PFSK-1 (cell line): ENCODE measurements around the gene PTPRM.

ENCODE experiments used
- FOXP2 ChIP-seq: optimal IDR thresholded peaks from 2 replicates; pipeline ENCODE3; 2011; ENCODE audit warnings: borderline replicate concordance, control low read depth, inconsistent platforms; ENCODE audit not compliant: insufficient read depth; ENCODE audit errors: extremely low read length, extremely low read depth
- POLR2AphosphoS5 ChIP-seq: IDR thresholded peaks from 2 replicates; pipeline ENCODE4 v1.6.1; 2012; ENCODE audit warnings: low read depth, mild to moderate bottlenecking, control low read depth, low read length, moderate library complexity
- SIN3A ChIP-seq: IDR thresholded peaks from 2 replicates; pipeline ENCODE4 v1.6.1; 2012; ENCODE audit warnings: mild to moderate bottlenecking, low read length, moderate library complexity, borderline replicate concordance; ENCODE audit not compliant: insufficient read depth
- TAF1 ChIP-seq: IDR thresholded peaks from 2 replicates; pipeline ENCODE4 v1.6.1; 2012; ENCODE audit warnings: low read length, control low read depth, borderline replicate concordance; ENCODE audit not compliant: insufficient read depth
- TF ChIP-seq, protein P1 (sequence below), 2 experiments: IDR thresholded peaks; 2 replicates each; pipeline versions ENCODE4 v1.6.1 to v1.8.0; 2011 to 2012; ENCODE audit warnings: low read depth in 2 of 2, low read length in 2 of 2, control low read depth in 1 of 2, inconsistent platforms in 1 of 2, mild to moderate bottlenecking in 1 of 2, moderate library complexity in 1 of 2; ENCODE audit not compliant: insufficient read depth in 1 of 2

The PTPRM gene

GRCh38 chr18:7662866-7663265 is 95.8 kb downstream of the PTPRM start:
- TF ChIP-seq POLR2AphosphoS5 (no peak), SIN3A (no peak), FOXP2 (no peak), TAF1 (no peak)
- TF ChIP-seq, protein P1, sequence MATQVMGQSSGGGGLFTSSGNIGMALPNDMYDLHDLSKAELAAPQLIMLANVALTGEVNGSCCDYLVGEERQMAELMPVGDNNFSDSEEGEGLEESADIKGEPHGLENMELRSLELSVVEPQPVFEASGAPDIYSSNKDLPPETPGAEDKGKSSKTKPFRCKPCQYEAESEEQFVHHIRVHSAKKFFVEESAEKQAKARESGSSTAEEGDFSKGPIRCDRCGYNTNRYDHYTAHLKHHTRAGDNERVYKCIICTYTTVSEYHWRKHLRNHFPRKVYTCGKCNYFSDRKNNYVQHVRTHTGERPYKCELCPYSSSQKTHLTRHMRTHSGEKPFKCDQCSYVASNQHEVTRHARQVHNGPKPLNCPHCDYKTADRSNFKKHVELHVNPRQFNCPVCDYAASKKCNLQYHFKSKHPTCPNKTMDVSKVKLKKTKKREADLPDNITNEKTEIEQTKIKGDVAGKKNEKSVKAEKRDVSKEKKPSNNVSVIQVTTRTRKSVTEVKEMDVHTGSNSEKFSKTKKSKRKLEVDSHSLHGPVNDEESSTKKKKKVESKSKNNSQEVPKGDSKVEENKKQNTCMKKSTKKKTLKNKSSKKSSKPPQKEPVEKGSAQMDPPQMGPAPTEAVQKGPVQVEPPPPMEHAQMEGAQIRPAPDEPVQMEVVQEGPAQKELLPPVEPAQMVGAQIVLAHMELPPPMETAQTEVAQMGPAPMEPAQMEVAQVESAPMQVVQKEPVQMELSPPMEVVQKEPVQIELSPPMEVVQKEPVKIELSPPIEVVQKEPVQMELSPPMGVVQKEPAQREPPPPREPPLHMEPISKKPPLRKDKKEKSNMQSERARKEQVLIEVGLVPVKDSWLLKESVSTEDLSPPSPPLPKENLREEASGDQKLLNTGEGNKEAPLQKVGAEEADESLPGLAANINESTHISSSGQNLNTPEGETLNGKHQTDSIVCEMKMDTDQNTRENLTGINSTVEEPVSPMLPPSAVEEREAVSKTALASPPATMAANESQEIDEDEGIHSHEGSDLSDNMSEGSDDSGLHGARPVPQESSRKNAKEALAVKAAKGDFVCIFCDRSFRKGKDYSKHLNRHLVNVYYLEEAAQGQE (IDR thresholded peaks at IDR 0.05; ENCODE audit: insufficient read depth in 1 of 2, low read depth in 2 of 2, low read length in 2 of 2) = no peak

DNA sequence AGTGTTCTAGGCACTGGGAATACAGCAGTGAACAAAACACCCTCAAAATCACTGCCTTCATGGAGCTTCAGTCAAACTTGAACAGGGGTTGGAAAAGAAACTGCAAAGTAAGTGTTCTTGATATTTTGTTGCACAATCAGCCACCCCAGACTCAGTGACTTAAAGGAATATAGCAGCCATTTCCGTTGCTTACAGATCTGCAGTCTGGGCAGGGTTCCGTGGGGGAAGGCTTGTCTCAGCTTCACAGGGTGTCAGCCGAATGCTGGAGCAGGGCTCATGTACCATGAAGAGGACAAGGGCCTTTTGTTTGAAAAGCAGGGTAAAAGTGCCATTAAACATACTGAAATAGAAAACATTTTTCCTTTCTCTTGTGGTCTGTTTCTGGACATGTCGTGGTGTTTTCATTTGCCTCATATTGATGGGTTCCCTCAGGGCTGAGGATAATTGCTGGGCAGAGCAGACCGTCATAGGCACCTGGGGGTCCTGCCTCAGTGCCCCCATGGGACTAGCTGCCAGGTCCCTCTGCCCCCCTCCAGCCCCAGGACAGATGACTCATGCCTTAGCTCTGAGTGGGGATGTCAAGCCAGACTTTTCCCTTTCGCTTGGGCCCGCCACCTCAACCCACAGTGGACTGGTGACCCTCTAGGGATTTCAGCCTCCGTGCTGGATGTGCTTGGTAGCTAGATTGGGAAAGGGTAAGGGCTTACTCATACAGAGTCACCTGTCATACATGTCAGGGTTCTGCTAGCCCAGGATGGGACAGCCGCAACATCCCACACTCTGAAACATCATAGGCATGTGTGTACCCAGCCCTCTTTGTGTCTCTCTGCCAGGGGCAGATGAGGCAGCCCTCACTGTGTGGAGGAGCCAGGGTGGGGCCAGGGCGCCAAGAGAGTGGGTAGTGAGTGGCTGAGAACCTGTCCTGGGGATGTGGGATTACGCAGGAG is 96.5 kb downstream of the PTPRM start:
- TF ChIP-seq FOXP2 (no peak), SIN3A (no peak), POLR2AphosphoS5 (no peak), TAF1 (no peak)
- TF ChIP-seq, protein P1 (IDR thresholded peaks at IDR 0.05; ENCODE audit: insufficient read depth in 1 of 2, low read depth in 2 of 2, low read length in 2 of 2) = no peak

GRCh38 chr18:7666195-7666776 is 99.2 kb downstream of the PTPRM start:
- TF ChIP-seq SIN3A = no peak
- TF ChIP-seq TAF1 = no peak

DNA sequence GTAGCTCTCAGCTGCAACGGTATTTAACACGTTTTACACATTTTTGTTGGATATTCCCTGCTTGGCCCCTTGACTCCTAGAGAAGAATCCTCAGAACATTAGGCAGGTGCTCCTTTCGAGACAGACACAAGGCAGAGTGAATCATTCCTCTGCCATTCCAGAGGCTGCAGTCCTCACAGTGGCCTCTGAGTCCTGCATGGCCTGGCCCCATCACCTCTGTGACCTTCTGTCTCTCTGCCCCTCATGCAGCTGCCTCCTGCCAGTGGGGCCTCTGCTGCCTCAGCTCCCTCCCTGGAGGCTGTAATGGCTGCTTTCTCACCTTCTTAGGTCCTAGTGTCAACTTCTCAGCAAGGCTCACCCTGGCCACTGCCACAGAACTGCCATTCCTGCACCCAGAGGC is 101.3 kb downstream of the PTPRM start:
- TF ChIP-seq TAF1 (no peak), POLR2AphosphoS5 (no peak), FOXP2 (no peak)
- TF ChIP-seq, protein P1 (IDR thresholded peaks at IDR 0.05; ENCODE audit: insufficient read depth in 1 of 2, low read depth in 2 of 2, low read length in 2 of 2) = no peak

- TF ChIP-seq POLR2AphosphoS5 (no peak), SIN3A (no peak), FOXP2 (no peak), TAF1 (no peak)
- TF ChIP-seq, protein P1 (IDR thresholded peaks at IDR 0.05; ENCODE audit: insufficient read depth in 1 of 2, low read depth in 2 of 2, low read length in 2 of 2) = no peak
Measured at GRCh38 chr18:7669361-7669760, 102.2 kb downstream of the PTPRM start.
